H9 (cell line): ENCODE data around the gene TTC9C. TPM values are rescaled to one million over a fixed set of nuclear protein-coding genes. Genes with fewer than 3 reads are reported as not detected.

ENCODE experiments used
- DNase-seq: peaks from one replicate; pipeline ENCODE4 v3.0.0-alpha.2; 2017
- H2AFZ ChIP-seq: one replicate; pipeline ENCODE4 v1.6.1; 2013; ENCODE audit warnings: mild to moderate bottlenecking, low read length, control low read depth, moderate library complexity
- H2AK5ac ChIP-seq: 2 replicates; pipeline ENCODE4 v1.6.1; 2013; ENCODE audit warnings: low read length, control low read depth, mixed read lengths; ENCODE audit not compliant: insufficient read length
- H2BK120ac ChIP-seq: one replicate; pipeline ENCODE4 v1.6.1; 2013; ENCODE audit warnings: low read depth, mild to moderate bottlenecking, low read length, control low read depth, inconsistent platforms; ENCODE audit not compliant: poor library complexity, severe bottlenecking
- H2BK12ac ChIP-seq: 2 replicates; pipeline ENCODE4 v1.6.1; 2013; ENCODE audit warnings: low read length, control low read depth, mixed read lengths, low read depth; ENCODE audit not compliant: insufficient read length
- H2BK15ac ChIP-seq: 2 replicates; pipeline ENCODE4 v1.6.1; 2013; ENCODE audit warnings: low read depth, low read length, control low read depth
- H2BK20ac ChIP-seq: one replicate; pipeline ENCODE4 v1.6.1; 2013; ENCODE audit warnings: low read depth, mild to moderate bottlenecking, low read length, control low read depth, inconsistent platforms; ENCODE audit not compliant: poor library complexity, severe bottlenecking
- H2BK5ac ChIP-seq: 2 replicates; pipeline ENCODE4 v1.6.1; 2013; ENCODE audit warnings: low read length, control low read depth, mixed read lengths; ENCODE audit not compliant: insufficient read length
- H3K14ac ChIP-seq: 2 replicates; pipeline ENCODE4 v1.6.1; 2013; ENCODE audit warnings: low read length, control low read depth; ENCODE audit not compliant: insufficient read depth
- H3K18ac ChIP-seq: 2 replicates; pipeline ENCODE4 v1.6.1; 2013; ENCODE audit warnings: low read depth, mild to moderate bottlenecking, mixed read lengths, low read length, control low read depth; ENCODE audit not compliant: insufficient read length
- H3K23ac ChIP-seq: 2 replicates; pipeline ENCODE4 v1.6.1; 2013; ENCODE audit warnings: low read length, control low read depth, mixed read lengths, low read depth; ENCODE audit not compliant: insufficient read length
- H3K23me2 ChIP-seq: 2 replicates; pipeline ENCODE4 v1.6.1; 2013; ENCODE audit warnings: low read depth, mild to moderate bottlenecking, mixed read lengths, low read length, control low read depth; ENCODE audit not compliant: insufficient read length, poor library complexity, severe bottlenecking
- H3K27ac ChIP-seq: 2 replicates; pipeline ENCODE4 v1.5.1; 2013; ENCODE audit warnings: low read length, control low read depth, mixed read lengths, low read depth; ENCODE audit not compliant: insufficient read length
- H3K27me3 ChIP-seq: 2 replicates; pipeline ENCODE4 v1.6.1; 2013; ENCODE audit warnings: low read length, control low read depth, inconsistent platforms; ENCODE audit not compliant: insufficient read depth
- H3K4ac ChIP-seq: 2 replicates; pipeline ENCODE4 v1.6.1; 2013; ENCODE audit warnings: low read depth, mild to moderate bottlenecking, control low read depth, inconsistent platforms, low read length, moderate library complexity
- H3K4me1 ChIP-seq: 2 replicates; pipeline ENCODE4 v1.6.1; 2013; ENCODE audit warnings: low read length, control low read depth, inconsistent platforms; ENCODE audit not compliant: insufficient read depth
- H3K4me2 ChIP-seq: 2 replicates; pipeline ENCODE4 v1.6.1; 2013; ENCODE audit warnings: low read length, control low read depth, mixed read lengths; ENCODE audit not compliant: insufficient read length, insufficient read depth
- H3K56ac ChIP-seq: 2 replicates; pipeline ENCODE4 v1.6.1; 2013; ENCODE audit warnings: low read depth, mild to moderate bottlenecking, mixed read lengths, low read length, control low read depth; ENCODE audit not compliant: insufficient read length
- H3K79me1 ChIP-seq: 2 replicates; pipeline ENCODE4 v1.6.1; 2013; ENCODE audit warnings: low read depth, mild to moderate bottlenecking, moderate library complexity, low read length, control low read depth, inconsistent platforms; ENCODE audit not compliant: insufficient read depth, poor library complexity, severe bottlenecking
- H3K79me2 ChIP-seq: 2 replicates; pipeline ENCODE4 v1.6.1; 2013; ENCODE audit warnings: low read length, control low read depth, inconsistent platforms; ENCODE audit not compliant: insufficient read depth
- H3K9ac ChIP-seq: 2 replicates; pipeline ENCODE4 v1.6.1; 2013; ENCODE audit warnings: low read length, control low read depth, mixed read lengths; ENCODE audit not compliant: insufficient read length; ENCODE audit errors: extremely low read depth
- H3K9me3 ChIP-seq: one replicate; pipeline ENCODE4 v1.6.1; 2013; ENCODE audit warnings: low read depth, low read length, inconsistent platforms; ENCODE audit not compliant: control insufficient read depth
- H3T11ph ChIP-seq: one replicate; pipeline ENCODE4 v1.6.1; 2013; ENCODE audit warnings: mild to moderate bottlenecking, low read length, control low read depth, inconsistent platforms
- H4K20me1 ChIP-seq: one replicate; pipeline ENCODE4 v1.6.1; 2013; ENCODE audit not compliant: control insufficient read depth, insufficient read length, insufficient read depth
- H4K5ac ChIP-seq: 2 replicates; pipeline ENCODE4 v1.6.1; 2013; ENCODE audit warnings: low read depth, mild to moderate bottlenecking, mixed read lengths, low read length, control low read depth; ENCODE audit not compliant: insufficient read length
- H4K8ac ChIP-seq: replicated peaks from 2 replicates; pipeline ENCODE4 v1.6.1; 2013; ENCODE audit warnings: low read length, control low read depth, mixed read lengths, low read depth; ENCODE audit not compliant: insufficient read length
- H4K91ac ChIP-seq: 2 replicates; pipeline ENCODE4 v1.6.1; 2013; ENCODE audit warnings: low read depth, mild to moderate bottlenecking, moderate library complexity, mixed read lengths, low read length, control low read depth; ENCODE audit not compliant: insufficient read length
- H3K27ac Mint-ChIP-seq, 3 experiments: 2 replicates in 2 of 3; 3 replicates in 1 of 3; pipeline ENCODE4 v1.8.0; 2020 to 2021; ENCODE audit warnings: mixed read lengths in 3 of 3, mild to moderate bottlenecking in 1 of 3, moderate library complexity in 1 of 3
- H3K27me3 Mint-ChIP-seq: 2 replicates; pipeline ENCODE4 v1.8.0; 2021; ENCODE audit warnings: low read depth, mild to moderate bottlenecking, moderate library complexity, mixed read lengths
- H3K36me3 Mint-ChIP-seq, 3 experiments: 2 replicates in 2 of 3; 3 replicates in 1 of 3; pipeline ENCODE4 v1.8.0; 2020 to 2021; ENCODE audit warnings: low read depth in 3 of 3, mixed read lengths in 3 of 3; ENCODE audit not compliant: insufficient read depth in 1 of 3
- H3K4me1 Mint-ChIP-seq, 2 experiments: 2 replicates each; pipeline ENCODE4 v1.8.0; 2020; ENCODE audit warnings: mixed read lengths in 2 of 2
- H3K4me3 Mint-ChIP-seq, 2 experiments: 2 replicates in 1 of 2; 3 replicates in 1 of 2; pipeline ENCODE4 v1.8.0; 2020 to 2021; ENCODE audit warnings: mild to moderate bottlenecking in 2 of 2, mixed read lengths in 2 of 2, moderate library complexity in 1 of 2
- H3K9me3 Mint-ChIP-seq, 2 experiments: 2 replicates in 1 of 2; 3 replicates in 1 of 2; pipeline ENCODE4 v1.8.0; 2020; ENCODE audit warnings: mild to moderate bottlenecking in 2 of 2, mixed read lengths in 2 of 2, moderate library complexity in 1 of 2
- WGBS: extraction: QIAGEN DNeasy Blood & Tissue Kit; methylation state at CpG from one replicate; pipeline ENCODE4 v1.1.7; 2013; ENCODE audit warnings: missing lambda C conversion rate, low lambda C conversion rate, mixed read lengths; ENCODE audit not compliant: insufficient read length; ENCODE audit errors: extremely low coverage; 5-methylcytosine and 5-hydroxymethylcytosine counted together
- total RNA-seq: library from RNA; stranded (reverse); gene quantifications from 2 replicates; pipeline ENCODE4 v1.2.1, GENCODE V29; 2021
- TF ChIP-seq, protein P1 (sequence below): fragments of 200-600 bp; sonication (generic); conservative IDR thresholded peaks from 3 replicates; pipeline ENCODE4 v1.8.0; 2021; ENCODE audit warnings: antibody characterized with exemption, mild to moderate bottlenecking

Gene TTC9C
- total RNA-seq, 1 experiment from 2014 or later: 33.4 TPM

DNA sequence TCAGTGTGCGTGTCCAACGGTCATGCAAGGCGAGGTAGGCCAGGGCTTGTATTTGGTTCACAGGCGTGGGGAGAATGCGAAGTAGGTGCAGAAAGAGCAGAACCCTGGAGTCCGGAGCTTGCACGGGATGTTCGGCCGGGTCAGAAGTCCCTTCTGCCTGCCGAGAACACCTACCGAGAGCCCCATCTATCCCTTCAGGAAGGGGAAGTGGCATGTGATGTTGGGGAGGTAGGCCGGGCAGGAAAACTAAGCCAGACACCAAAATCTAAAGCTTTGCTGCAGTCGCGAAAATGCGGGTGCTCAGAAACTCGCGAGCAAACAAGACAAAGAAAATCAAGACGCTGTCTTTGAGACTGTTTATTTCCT lies 42.5 kb downstream of the TTC9C start:
- no peaks in the 10 kb centered on the region for H3K27me3 Mint-ChIP-seq

More for the DNA sequence above, 42.5 kb downstream of the TTC9C start:
- TF ChIP-seq, protein P1, sequence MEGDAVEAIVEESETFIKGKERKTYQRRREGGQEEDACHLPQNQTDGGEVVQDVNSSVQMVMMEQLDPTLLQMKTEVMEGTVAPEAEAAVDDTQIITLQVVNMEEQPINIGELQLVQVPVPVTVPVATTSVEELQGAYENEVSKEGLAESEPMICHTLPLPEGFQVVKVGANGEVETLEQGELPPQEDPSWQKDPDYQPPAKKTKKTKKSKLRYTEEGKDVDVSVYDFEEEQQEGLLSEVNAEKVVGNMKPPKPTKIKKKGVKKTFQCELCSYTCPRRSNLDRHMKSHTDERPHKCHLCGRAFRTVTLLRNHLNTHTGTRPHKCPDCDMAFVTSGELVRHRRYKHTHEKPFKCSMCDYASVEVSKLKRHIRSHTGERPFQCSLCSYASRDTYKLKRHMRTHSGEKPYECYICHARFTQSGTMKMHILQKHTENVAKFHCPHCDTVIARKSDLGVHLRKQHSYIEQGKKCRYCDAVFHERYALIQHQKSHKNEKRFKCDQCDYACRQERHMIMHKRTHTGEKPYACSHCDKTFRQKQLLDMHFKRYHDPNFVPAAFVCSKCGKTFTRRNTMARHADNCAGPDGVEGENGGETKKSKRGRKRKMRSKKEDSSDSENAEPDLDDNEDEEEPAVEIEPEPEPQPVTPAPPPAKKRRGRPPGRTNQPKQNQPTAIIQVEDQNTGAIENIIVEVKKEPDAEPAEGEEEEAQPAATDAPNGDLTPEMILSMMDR: no peak
- H2BK120ac ChIP-seq: no peak overlapping the region
- H3K9me3 ChIP-seq: no peaks in the 10 kb centered on the region
- no peak overlapping the region for H2AFZ ChIP-seq
- H3K9ac ChIP-seq: peak overlapping the region; percentile 60
- peak overlapping the region; percentile 87 to 94 for H3K4me3 Mint-ChIP-seq
- peak overlapping the region; percentile 20 for H3K27ac ChIP-seq
- no peaks in the 10 kb centered on the region for H3K27me3 ChIP-seq
- H3K56ac ChIP-seq: no peak overlapping the region
- H3T11ph ChIP-seq: no peak overlapping the region
- H3K4me1 Mint-ChIP-seq: peaks cover 16 to 19% of the 10 kb centered on the region in 2 experiments
- H3K23me2 ChIP-seq: peaks cover 3% of the 10 kb centered on the region
- no peak overlapping the region for H3K4ac ChIP-seq
- no peak overlapping the region for H4K5ac ChIP-seq
- H4K91ac ChIP-seq: no peak overlapping the region
- H3K14ac ChIP-seq: peak overlapping the region; percentile 48; the same call in 1 of the 2 replicates
- H3K79me2 ChIP-seq: peaks cover 3% of the 10 kb centered on the region
- H3K23ac ChIP-seq: no peak overlapping the region
- H3K18ac ChIP-seq: peak overlapping the region; percentile 37
- no peak overlapping the region for H2BK20ac ChIP-seq
- DNase-seq: peak; percentile 78
- peaks cover 18 to 37% (median 27%) of the 10 kb centered on the region in 3 experiments for H3K36me3 Mint-ChIP-seq
- H3K79me1 ChIP-seq: no peaks in the 10 kb centered on the region
- no peak overlapping the region for H2BK5ac ChIP-seq
- H2BK12ac ChIP-seq: no peak overlapping the region
- WGBS: no CpG with 5 or more reads among the region's 18 CpGs
- H4K20me1 ChIP-seq: no peaks in the 10 kb centered on the region
- H3K9me3 Mint-ChIP-seq: no peaks in the 10 kb centered on the region; a peak in 1 of 5 replicates
- no peak overlapping the region for H2BK15ac ChIP-seq
- H3K4me2 ChIP-seq: peak overlapping the region; percentile 78
- H3K27ac Mint-ChIP-seq: peak overlapping the region; percentile 95 to 98 (median 95)
- no peak overlapping the region for H4K8ac ChIP-seq
- no peak overlapping the region for H2AK5ac ChIP-seq
- no peaks in the 10 kb centered on the region for H3K4me1 ChIP-seq
